H1 (cell line): ENCODE data around the gene CIAO3. TPM values are rescaled to one million over a fixed set of nuclear protein-coding genes. Genes with fewer than 3 reads are reported as not detected.

Source experiments
- CTCF ChIA-PET: fragments of 300-600 bp; sonication (Branson Sonifier 250); formaldehyde crosslinking; loops from one replicate; lab custom pipeline; 2021; ENCODE audit not compliant: partially characterized antibody; lab: Charles Lee
- POLR2A ChIA-PET: fragments of 300-600 bp; sonication (Branson Sonifier 250); formaldehyde crosslinking; loops from one replicate; lab custom pipeline; 2021; ENCODE audit warnings: inconsistent platforms; ENCODE audit not compliant: partially characterized antibody; lab: Charles Lee
- DNase-seq, 2 experiments: peaks; one replicate each; pipeline versions ENCODE4 v3.0.0 to v3.0.0-alpha.2; 2010 to 2022; ENCODE audit warnings: low spot score in 2 of 2, low read depth in 1 of 2, mixed read lengths in 1 of 2
- FAIRE-seq: peaks from 2 replicates; lab custom pipeline; 2011; peaks lifted over from hg19 to GRCh38; lab: Jason Lieb, UNC
- H2AFZ ChIP-seq: 2 replicates; pipeline ENCODE4 v1.8.1; 2012; ENCODE audit warnings: low read length, inconsistent platforms
- H2AK5ac ChIP-seq: 2 replicates; pipeline ENCODE4 v1.6.1; 2013; ENCODE audit warnings: low read depth, low read length
- H2BK120ac ChIP-seq: replicated peaks from 2 replicates; pipeline ENCODE3; 2013; ENCODE audit warnings: low read depth, low read length, inconsistent platforms
- H2BK12ac ChIP-seq: 2 replicates; pipeline ENCODE4 v1.6.1; 2013; ENCODE audit warnings: low read depth, low read length
- H2BK15ac ChIP-seq: 2 replicates; pipeline ENCODE4 v1.6.1; 2013; ENCODE audit warnings: low read length
- H2BK20ac ChIP-seq: 2 replicates; pipeline ENCODE4 v1.6.1; 2013; ENCODE audit warnings: low read length
- H2BK5ac ChIP-seq: 2 replicates; pipeline ENCODE4 v1.6.1; 2013; ENCODE audit warnings: low read depth, low read length
- H3K14ac ChIP-seq: 2 replicates; pipeline ENCODE4 v1.6.1; 2013; ENCODE audit warnings: inconsistent platforms; ENCODE audit not compliant: insufficient read length
- H3K18ac ChIP-seq: 2 replicates; pipeline ENCODE4 v1.6.1; 2013; ENCODE audit warnings: low read length; ENCODE audit errors: extremely low read depth
- H3K23ac ChIP-seq: 2 replicates; pipeline ENCODE4 v1.6.1; 2013; ENCODE audit warnings: inconsistent platforms; ENCODE audit not compliant: insufficient read length
- H3K23me2 ChIP-seq: 2 replicates; pipeline ENCODE4 v1.6.1; 2013; ENCODE audit warnings: low read depth, low read length
- H3K27ac ChIP-seq: 2 replicates; pipeline ENCODE4 v1.6.1; 2011; ENCODE audit warnings: low read depth, low read length, inconsistent platforms
- H3K27me3 ChIP-seq, 4 experiments: replicated peaks in 1 of 4; 1 replicate in 1 of 4; 2 replicates in 3 of 4; pipeline versions ENCODE4 v1.6.1 to v1.8.1; 2011 to 2013; ENCODE audit warnings: low read length in 3 of 4, mild to moderate bottlenecking in 3 of 4, inconsistent platforms in 2 of 4, mixed read lengths in 2 of 4, moderate library complexity in 1 of 4; ENCODE audit not compliant: control insufficient read depth in 3 of 4, insufficient read depth in 3 of 4; ENCODE audit errors: extremely low read depth in 1 of 4
- H3K36me3 ChIP-seq, 4 experiments: 2 replicates each; pipeline versions ENCODE4 v1.6.1 to v1.8.1; 2011 to 2013; ENCODE audit warnings: mild to moderate bottlenecking in 4 of 4, low read length in 3 of 4, moderate library complexity in 2 of 4, control low read depth in 1 of 4, inconsistent platforms in 1 of 4; ENCODE audit not compliant: insufficient read depth in 4 of 4, control insufficient read depth in 2 of 4
- H3K4ac ChIP-seq: replicated peaks from 2 replicates; pipeline ENCODE3; 2013; ENCODE audit warnings: low read length, low read depth, mixed read lengths, inconsistent platforms; ENCODE audit not compliant: insufficient read length
- H3K4me1 ChIP-seq, 4 experiments: replicated peaks in 1 of 4; 1 replicate in 1 of 4; 2 replicates in 3 of 4; pipeline versions ENCODE4 v1.6.1 to v1.8.1; 2011 to 2013; ENCODE audit warnings: low read length in 3 of 4, inconsistent platforms in 2 of 4, mixed read lengths in 1 of 4; ENCODE audit not compliant: insufficient read depth in 4 of 4, control insufficient read depth in 3 of 4
- H3K4me2 ChIP-seq, 2 experiments: 2 replicates each; pipeline versions ENCODE4 v1.6.1 to v1.8.1; 2011 to 2013; ENCODE audit warnings: low read depth in 2 of 2, low read length in 2 of 2, control low read depth in 1 of 2, inconsistent platforms in 1 of 2, mild to moderate bottlenecking in 1 of 2; ENCODE audit not compliant: insufficient read depth in 1 of 2
- H3K4me3 ChIP-seq, 4 experiments: fragments of 200-600, 300-600 bp in 1 of 4; sonication (generic), shearing (Covaris generic), sonication (Bioruptor Twin) in 1 of 4; 2 replicates each; pipeline versions ENCODE4 v1.5.1 to v1.8.1; 2011 to 2016; ENCODE audit warnings: low read length in 4 of 4, low read depth in 3 of 4, control low read depth in 2 of 4, inconsistent platforms in 2 of 4, mild to moderate bottlenecking in 2 of 4, mixed read lengths in 1 of 4, moderate library complexity in 1 of 4; ENCODE audit not compliant: insufficient read depth in 2 of 4; ENCODE audit errors: extremely low read depth in 1 of 4
- H3K56ac ChIP-seq: replicated peaks from 2 replicates; pipeline ENCODE3; 2013; ENCODE audit warnings: low read depth, mild to moderate bottlenecking, mixed read lengths, low read length, inconsistent platforms; ENCODE audit not compliant: insufficient read length
- H3K79me1 ChIP-seq: 2 replicates; pipeline ENCODE4 v1.6.1; 2013; ENCODE audit warnings: low read depth, low read length, control low read depth
- H3K79me2 ChIP-seq, 2 experiments: 2 replicates each; pipeline versions ENCODE4 v1.6.1 to v1.8.1; 2012 to 2013; ENCODE audit warnings: low read length in 2 of 2, mild to moderate bottlenecking in 2 of 2, inconsistent platforms in 1 of 2; ENCODE audit not compliant: insufficient read depth in 2 of 2, control insufficient read depth in 1 of 2
- H3K9ac ChIP-seq, 4 experiments: replicated peaks in 1 of 4; 1 replicate in 1 of 4; 2 replicates in 3 of 4; pipeline versions ENCODE4 v1.6.1 to v1.8.1; 2011 to 2013; ENCODE audit warnings: low read depth in 3 of 4, low read length in 3 of 4, control low read depth in 2 of 4, mild to moderate bottlenecking in 2 of 4, moderate library complexity in 2 of 4, inconsistent platforms in 1 of 4; ENCODE audit errors: extremely low read depth in 1 of 4
- H3K9me3 ChIP-seq, 2 experiments: 2 replicates each; pipeline versions ENCODE4 v1.6.1 to v1.8.1; 2012 to 2013; ENCODE audit warnings: mild to moderate bottlenecking in 2 of 2, moderate library complexity in 2 of 2, control low read depth in 1 of 2, inconsistent platforms in 1 of 2, low read depth in 1 of 2, low read length in 1 of 2, mixed read lengths in 1 of 2; ENCODE audit not compliant: insufficient read depth in 2 of 2
- H4K20me1 ChIP-seq, 2 experiments: replicated peaks in 1 of 2; 2 replicates each; pipeline versions ENCODE3 to v1.8.1; 2011 to 2013; ENCODE audit warnings: inconsistent platforms in 2 of 2, low read length in 2 of 2, mild to moderate bottlenecking in 1 of 2; ENCODE audit not compliant: insufficient read depth in 2 of 2, control insufficient read depth in 1 of 2
- H4K5ac ChIP-seq: 2 replicates; pipeline ENCODE4 v1.6.1; 2013; ENCODE audit warnings: low read length, low read depth, mixed read lengths, inconsistent platforms; ENCODE audit not compliant: insufficient read length
- H4K8ac ChIP-seq: 2 replicates; pipeline ENCODE4 v1.8.0; 2013; ENCODE audit warnings: mild to moderate bottlenecking, moderate library complexity, low read length, inconsistent platforms; ENCODE audit not compliant: insufficient read depth; ENCODE audit errors: extremely low read depth
- H4K91ac ChIP-seq: replicated peaks from 2 replicates; pipeline ENCODE3; 2013; ENCODE audit warnings: low read length, mixed read lengths, inconsistent platforms; ENCODE audit not compliant: insufficient read length
- BCL11A ChIP-seq, 2 experiments: IDR thresholded peaks; one replicate each; pipeline ENCODE4 v1.6.1; 2011; ENCODE audit warnings: low read depth in 2 of 2, low read length in 2 of 2, mild to moderate bottlenecking in 2 of 2
- BRCA1 ChIP-seq: IDR thresholded peaks from 2 replicates; pipeline ENCODE4 v1.6.1; 2012; ENCODE audit warnings: low read depth, low read length, improper control_type of control experiment
- CBX8 ChIP-seq: fragments of 300-800, 300-1000 bp; sonication (generic); IDR thresholded peaks from 2 replicates; pipeline ENCODE4 v1.7.1; 2016; ENCODE audit warnings: low read depth, low read length, borderline replicate concordance
- GABPA ChIP-seq: IDR thresholded peaks from 2 replicates; pipeline ENCODE4 v1.6.1; 2011; ENCODE audit warnings: mild to moderate bottlenecking, low read length, moderate library complexity, borderline replicate concordance; ENCODE audit not compliant: insufficient read depth
- HDAC2 ChIP-seq, 2 experiments: fragments of 300-600 bp in 1 of 2; sonication (generic) in 1 of 2; IDR thresholded peaks; 2 replicates each; pipeline ENCODE4 v1.6.1; 2011 to 2012; ENCODE audit warnings: low read depth in 2 of 2, low read length in 2 of 2, mild to moderate bottlenecking in 2 of 2, moderate library complexity in 2 of 2, borderline replicate concordance in 1 of 2, inconsistent platforms in 1 of 2
- KDM1A ChIP-seq: fragments of 200-600, 300-600 bp; sonication (generic); IDR thresholded peaks from 2 replicates; pipeline ENCODE4 v1.7.1; 2016; ENCODE audit warnings: mild to moderate bottlenecking, low read length, borderline replicate concordance
- RBBP5 ChIP-seq: IDR thresholded peaks from 2 replicates; pipeline ENCODE4 v1.7.1; 2012; ENCODE audit warnings: low read depth, mild to moderate bottlenecking, inconsistent platforms, low read length, moderate library complexity, borderline replicate concordance
- SAP30 ChIP-seq: fragments of 300-600 bp; sonication (generic); IDR thresholded peaks from 2 replicates; pipeline ENCODE4 v1.7.1; 2012; ENCODE audit warnings: low read length, moderate library complexity, mild to moderate bottlenecking, inconsistent platforms; ENCODE audit not compliant: insufficient read depth, insufficient replicate concordance
- TBP ChIP-seq: IDR thresholded peaks from 2 replicates; pipeline ENCODE4 v1.6.1; 2011; ENCODE audit warnings: low read depth, low read length, improper control_type of control experiment
- TEAD4 ChIP-seq: IDR thresholded peaks from 2 replicates; pipeline ENCODE4 v1.6.1; 2012; ENCODE audit warnings: low read depth, low read length, inconsistent platforms, mixed read lengths
- WGBS, 2 experiments: shearing (Covaris generic) in 1 of 2; methylation state at CpG; one replicate each; pipeline versions ENCODE4 v1.1.6 to v1.1.7; 2013 to 2015; ENCODE audit warnings: low lambda C conversion rate in 2 of 2, mixed read lengths in 2 of 2, inconsistent platforms in 1 of 2, low coverage in 1 of 2, missing lambda C conversion rate in 1 of 2; ENCODE audit not compliant: insufficient replicate concordance in 2 of 2, insufficient coverage in 1 of 2, insufficient read length in 1 of 2; ENCODE audit errors: extremely low coverage in 1 of 2, missing lambda C conversion rate in 1 of 2; 5-methylcytosine and 5-hydroxymethylcytosine counted together
- polyA plus RNA-seq, 7 experiments: library from polyadenylated mRNA; depleted of rRNA in 3 of 7; stranded (reverse) in 5 of 7; unstranded in 2 of 7; fragments of >200 nt in 5 of 7; fragments of 200-250 nt in 2 of 7; gene quantifications; 1 replicate in 5 of 7; 2 replicates in 1 of 7; 4 replicates in 1 of 7; pipeline versions ENCODE4 v1.2.1 to v1.2.3, GENCODE V29; 2011 to 2013; ENCODE audit warnings: missing spikeins in 2 of 7, mixed read lengths in 2 of 7
- total RNA-seq: library from RNA; stranded (reverse); fragmentation: NEBNext Ultra II Directional; extraction: Animal tissue kit (Norgen Biotek cat#: 25700); gene quantifications from 2 replicates; pipeline ENCODE4 v1.2.1, GENCODE V29; 2021

The CIAO3 gene
- total and polyA plus RNA-seq, 2 of the 8 experiments (the other 6 are each of a cell fraction or from before 2014, with no cell fraction given), result 20.0 to 20.4 TPM

DNA sequence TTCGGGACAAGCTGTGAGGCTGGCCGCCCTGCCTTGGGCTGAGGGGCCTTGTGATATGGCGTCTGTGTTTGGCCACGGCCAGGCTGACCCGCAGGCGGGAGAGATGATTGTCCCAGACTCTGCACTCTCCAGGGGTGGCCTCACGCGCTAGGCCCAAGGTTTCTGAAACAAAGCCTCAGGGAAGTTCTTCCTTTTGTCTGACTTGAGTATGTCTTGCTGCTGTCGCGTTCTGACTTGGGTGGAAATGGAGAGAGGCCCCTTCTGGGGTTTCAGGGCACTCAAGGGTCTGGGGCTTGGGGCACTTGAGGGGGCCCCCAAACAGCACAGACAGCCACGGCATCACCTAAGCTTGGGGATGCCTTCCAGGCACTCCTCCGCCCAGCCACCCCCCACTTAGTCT, 29.7 kb downstream of the CIAO3 start:
- Histone ChIP-seq H2BK120ac (no peak overlapping the region), H3K36me3 (no peaks in the 10 kb centered on the region), H3K23me2 (peaks cover 17% of the 10 kb centered on the region; the same call in 1 of the 2 replicates), H2BK12ac (no peak overlapping the region), H3K14ac (no peak overlapping the region), H2AFZ (no peak overlapping the region), H3K4ac (no peak overlapping the region), H2BK5ac (no peak overlapping the region), H3K27me3 (peaks cover 18 to 70% (median 51%) of the 10 kb centered on the region in 4 experiments), H2BK15ac (no peak overlapping the region), H4K5ac (no peak overlapping the region), H3K27ac (no peak overlapping the region), H3K4me2 (no peak overlapping the region), H2AK5ac (no peak overlapping the region), H3K9ac (no peak overlapping the region), H2BK20ac (no peak overlapping the region), H3K18ac (no peak overlapping the region), H3K56ac (no peak overlapping the region), H3K79me1 (no peaks in the 10 kb centered on the region), H3K9me3 (no peaks in the 10 kb centered on the region), H4K8ac (0 out of 2 replicates have a peak overlapping the region, but pooled peaks have one; percentile 51), H3K4me3 (no peak overlapping the region), H3K79me2 (no peaks in the 10 kb centered on the region), H3K23ac (no peak overlapping the region), H4K91ac (no peak overlapping the region), H4K20me1 (peaks cover 5 to 8% of the 10 kb centered on the region in 2 experiments), H3K4me1 (peaks cover 0 to 13% (median 9%) of the 10 kb centered on the region in 4 experiments; a peak in 5 of 7 replicates)
- DNase-seq (no peak), FAIRE-seq (no peak)
- TF ChIP-seq BRCA1 (no peak), KDM1A (peak; percentile 93), TBP (no peak), SAP30 (no peak), RBBP5 (no peak), GABPA (no peak), TEAD4 (no peak), CBX8 (no peak), HDAC2 (IDR thresholded peaks at IDR 0.05; ENCODE audit: borderline replicate concordance in 1 of 2, low read depth in 2 of 2, low read length in 2 of 2) (peak in 1 of 2 experiments; percentile 49; a peak in 2 of 4 replicates), BCL11A (IDR thresholded peaks at IDR 0.05; ENCODE audit: low read depth in 2 of 2, low read length in 2 of 2) (no peak)
- 86% methylated on average over 12 of the region's 12 CpGs; no CpG with 5 or more reads in 1 of the 2 experiments for WGBS, 2 experiments
- ChIA-PET POLR2A (interaction anchor here (1.5 to 20.9 kb wide), 3 partner anchors 9 to 16 kb away, joined by 5 to 353 read pairs (median 5); partner anchors contain the start of genes ANTKMT, CCDC78 and HAGHL), CTCF (interaction anchor here (0.9 to 33.4 kb wide), 10 partner anchors 8 to 347 kb away, joined by 3 to 977 read pairs (median 5); partner anchors contain the start of genes ANTKMT, CCDC78, CHTF18 and CIAO3)
